Astrocyte (in vitro differentiated cells and primary cell): Measurements from ENCODE around the gene PXDN.

Experiments used
- CTCF ChIP-seq: IDR thresholded peaks from 2 replicates; pipeline ENCODE4 v1.5.1; 2011; ENCODE audit warnings: low read depth, mild to moderate bottlenecking, inconsistent platforms, low read length, moderate library complexity; ENCODE audit not compliant: insufficient read depth
- EZH2 ChIP-seq: IDR thresholded peaks from 2 replicates; pipeline ENCODE4 v1.6.1; 2012; ENCODE audit warnings: mild to moderate bottlenecking, low read length, inconsistent platforms; ENCODE audit not compliant: insufficient read depth

DNA sequence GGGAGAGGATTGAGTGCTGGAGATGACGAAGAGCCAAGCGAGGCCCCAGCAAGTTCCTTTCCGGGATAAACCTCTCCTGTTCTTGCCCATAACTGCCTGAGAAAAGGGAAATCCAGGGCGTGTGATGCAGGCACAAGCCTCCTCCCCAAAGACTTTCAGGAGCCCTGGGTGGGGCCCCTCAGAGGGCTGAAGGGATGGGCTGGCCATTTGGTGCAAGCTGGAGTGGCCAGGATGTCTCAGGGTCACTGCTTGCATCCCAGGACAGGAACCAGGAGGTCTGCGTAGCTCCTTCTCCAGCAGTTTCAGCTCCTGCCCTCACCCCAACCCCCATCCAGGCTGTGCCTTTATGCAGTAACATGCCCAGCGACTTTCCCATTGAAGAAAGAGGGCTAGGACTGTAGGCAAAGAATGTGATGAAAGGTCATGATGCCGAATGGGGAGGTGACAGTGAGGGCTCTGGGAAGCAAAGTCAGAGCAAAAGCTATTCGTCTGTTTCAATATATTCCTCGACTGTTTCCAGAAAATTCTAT, 80.2 kb downstream of the PXDN start:
- TF ChIP-seq CTCF (no peak), EZH2 (no peak)
